ENCODE measurements around the gene TXNDC17.
"Not testable (repeated sequence)": the region's sequence is repeated elsewhere in the genome, so short reads cannot be mapped to it uniquely, and the experiment has no call there.

TXNDC17 gene

GRCh38 chr17:6640536-6641246 is at the start of gene TXNDC17, which contains the start of gene KIAA0753:
Gene TXNDC17, plus strand, starts transcription at chr17:6641060. Its CDS starts 23 bp downstream, at chr17:6641083.
Gene KIAA0753, minus strand, starts transcription at chr17:6640711. Its CDS starts 5,608 bp downstream, at chr17:6635103.
- Histone ChIP-seq H3K27me3 (ENCODE audit: low read depth) (no peaks in the 10 kb centered on the region), H3K9me3 (no peaks in the 10 kb centered on the region), H3K4me3 (peak within 1 kb of the TSS; percentile 77), H3K36me3 (replicated peaks) (peaks cover 27% of the 10 kb centered on the region), H3K4me1 (peaks cover 14% of the 10 kb centered on the region)
- peak; percentile 83 to 95 for DNase-seq (ENCODE audit: low spot score in 2 of 2)
- in situ Hi-C loops (cut with MboI; ENCODE audit: low sequenced_read_pairs) = no loop called here

GRCh38 chr17:6591599-6592158 is 49.2 kb upstream of the TXNDC17 start:
- H3K4me3 ChIP-seq = no peak overlapping the region
- in situ Hi-C loops (cut with MboI; ENCODE audit: low sequenced_read_pairs) = no loop called here

DNA sequence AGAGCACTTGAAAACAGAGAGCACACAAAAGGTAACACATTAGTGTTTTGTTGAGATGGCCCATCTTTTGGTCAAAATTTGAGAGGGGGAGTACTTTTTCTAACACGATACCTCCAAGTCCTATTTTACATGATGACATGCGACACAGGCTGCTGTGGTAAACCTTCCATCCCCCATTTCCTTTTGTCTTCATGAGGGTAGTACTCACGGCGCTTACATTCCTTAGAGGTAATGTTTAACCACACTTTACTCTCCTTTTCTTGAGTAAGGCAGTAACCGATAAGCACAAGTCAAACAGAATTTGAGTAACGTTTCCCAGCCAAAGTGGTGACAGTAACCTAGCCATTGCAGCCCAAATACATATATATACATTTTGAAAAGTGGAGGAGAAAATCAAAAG is 48.7 kb upstream of the TXNDC17 start:
- in situ Hi-C loops (cut with MboI; ENCODE audit: low sequenced_read_pairs) = no loop called here
- peaks cover 64% of the 10 kb centered on the region for H3K36me3 ChIP-seq (replicated peaks)
- no peak for DNase-seq (ENCODE audit: low spot score in 2 of 2)
- H3K9me3 ChIP-seq = no peaks in the 10 kb centered on the region
- no peak overlapping the region for H3K4me3 ChIP-seq
- no peaks in the 10 kb centered on the region for H3K4me1 ChIP-seq
- H3K27me3 ChIP-seq (ENCODE audit: low read depth) = no peaks in the 10 kb centered on the region

More at GRCh38 chr17:6591599-6592158, 49.2 kb upstream of the TXNDC17 start:
- no peaks in the 10 kb centered on the region for H3K9me3 ChIP-seq
- no peaks in the 10 kb centered on the region for H3K27me3 ChIP-seq (ENCODE audit: low read depth)
- no peaks in the 10 kb centered on the region for H3K4me1 ChIP-seq
- no peak for DNase-seq (ENCODE audit: low spot score in 2 of 2)
- H3K36me3 ChIP-seq (replicated peaks) = peaks cover 63% of the 10 kb centered on the region

DNA sequence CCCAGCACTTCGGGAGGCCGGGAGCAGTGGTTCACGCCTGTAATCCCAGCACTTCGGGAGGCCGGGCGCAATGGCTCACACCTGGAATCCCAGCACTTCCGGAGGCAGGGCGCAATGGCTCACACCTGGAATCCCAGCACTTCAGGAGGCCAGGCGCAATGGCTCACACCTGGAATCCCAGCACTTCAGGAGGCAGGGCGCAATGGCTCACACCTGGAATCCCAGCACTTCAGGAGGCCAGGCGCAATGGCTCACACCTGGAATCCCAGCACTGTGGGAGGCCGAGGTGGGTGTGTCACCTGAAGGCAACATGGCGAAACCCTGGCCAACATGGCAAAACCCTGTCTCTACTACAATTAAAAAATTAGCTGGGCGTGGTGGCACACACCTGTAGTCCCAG is 47.5 kb upstream of the TXNDC17 start:
- peaks cover 65% of the 10 kb centered on the region for H3K36me3 ChIP-seq (replicated peaks)
- DNase-seq (ENCODE audit: low spot score in 2 of 2); H3K4me3 ChIP-seq; H3K4me1 ChIP-seq; H3K9me3 ChIP-seq; in situ Hi-C loops (cut with MboI; ENCODE audit: low sequenced_read_pairs); H3K27me3 ChIP-seq (ENCODE audit: low read depth): not testable (repeated sequence)

DNA sequence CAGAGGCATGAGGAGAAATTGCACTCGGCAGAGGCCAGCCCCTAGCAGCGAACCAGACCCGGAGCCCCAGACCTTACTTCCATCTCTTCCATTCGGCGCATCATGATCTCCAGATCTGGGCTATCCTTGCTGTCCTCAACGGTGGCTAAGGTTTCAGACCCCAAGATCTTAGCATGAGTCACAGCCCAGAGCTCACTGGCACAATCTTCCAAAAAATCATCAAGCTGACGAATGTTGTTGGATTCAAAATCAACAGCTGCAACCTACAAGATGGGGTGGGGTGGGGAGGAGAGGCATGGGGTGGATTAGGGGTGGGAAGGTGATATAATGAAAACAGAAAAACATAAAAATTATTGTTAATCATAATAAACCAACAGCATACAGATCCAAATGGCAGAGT is 44.8 kb upstream of the TXNDC17 start:
- Histone ChIP-seq H3K4me1 (no peaks in the 10 kb centered on the region), H3K36me3 (replicated peaks) (peaks cover 62% of the 10 kb centered on the region)

GRCh38 chr17:6596511-6596910 is 44.3 kb upstream of the TXNDC17 start:
- Histone ChIP-seq H3K4me1 (no peaks in the 10 kb centered on the region), H3K36me3 (replicated peaks) (peaks cover 61% of the 10 kb centered on the region), H3K9me3 (no peaks in the 10 kb centered on the region), H3K27me3 (ENCODE audit: low read depth) (no peaks in the 10 kb centered on the region), H3K4me3 (no peak overlapping the region)
- in situ Hi-C loops (cut with MboI; ENCODE audit: low sequenced_read_pairs) = no loop called here
- no peak for DNase-seq (ENCODE audit: low spot score in 2 of 2)

More for the DNA sequence above, 44.8 kb upstream of the TXNDC17 start:
- H3K27me3 ChIP-seq (ENCODE audit: low read depth) = no peaks in the 10 kb centered on the region
- in situ Hi-C loops (cut with MboI; ENCODE audit: low sequenced_read_pairs) = no loop called here
- H3K9me3 ChIP-seq = no peaks in the 10 kb centered on the region
- H3K4me3 ChIP-seq = no peak overlapping the region
- DNase-seq (ENCODE audit: low spot score in 2 of 2) = no peak

DNA sequence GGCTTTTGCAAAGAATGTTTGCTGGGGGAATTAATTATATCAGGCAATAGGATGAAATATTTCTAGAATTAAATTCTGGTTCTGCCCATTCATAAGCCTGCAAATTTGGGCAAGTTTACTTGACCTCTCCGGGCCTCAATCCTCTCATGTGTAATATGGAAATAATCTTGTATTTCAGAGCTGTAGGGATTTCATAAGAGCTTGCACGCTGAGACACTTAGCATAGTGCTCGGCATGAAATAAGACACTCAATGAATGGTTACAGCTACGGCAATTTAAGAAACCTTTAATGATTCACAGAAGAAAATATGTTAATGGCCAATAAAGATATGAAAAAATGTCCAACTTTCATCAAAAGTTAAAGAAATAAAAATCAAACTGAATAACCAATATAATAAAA is 43.9 kb upstream of the TXNDC17 start:
- Histone ChIP-seq H3K9me3 (no peaks in the 10 kb centered on the region), H3K4me3 (no peak overlapping the region), H3K27me3 (ENCODE audit: low read depth) (no peaks in the 10 kb centered on the region), H3K4me1 (no peaks in the 10 kb centered on the region), H3K36me3 (replicated peaks) (peaks cover 59% of the 10 kb centered on the region)
- DNase-seq (ENCODE audit: low spot score in 2 of 2) = no peak
- in situ Hi-C loops (cut with MboI; ENCODE audit: low sequenced_read_pairs) = no loop called here

GRCh38 chr17:6597727-6598126 is 43.1 kb upstream of the TXNDC17 start:
- no peak for DNase-seq (ENCODE audit: low spot score in 2 of 2)
- H3K4me3 ChIP-seq = no peak overlapping the region
- H3K36me3 ChIP-seq (replicated peaks) = peaks cover 61% of the 10 kb centered on the region
- in situ Hi-C loops (cut with MboI; ENCODE audit: low sequenced_read_pairs) = no loop called here
- H3K9me3 ChIP-seq = no peaks in the 10 kb centered on the region
- no peaks in the 10 kb centered on the region for H3K4me1 ChIP-seq
- H3K27me3 ChIP-seq (ENCODE audit: low read depth) = no peaks in the 10 kb centered on the region

DNA sequence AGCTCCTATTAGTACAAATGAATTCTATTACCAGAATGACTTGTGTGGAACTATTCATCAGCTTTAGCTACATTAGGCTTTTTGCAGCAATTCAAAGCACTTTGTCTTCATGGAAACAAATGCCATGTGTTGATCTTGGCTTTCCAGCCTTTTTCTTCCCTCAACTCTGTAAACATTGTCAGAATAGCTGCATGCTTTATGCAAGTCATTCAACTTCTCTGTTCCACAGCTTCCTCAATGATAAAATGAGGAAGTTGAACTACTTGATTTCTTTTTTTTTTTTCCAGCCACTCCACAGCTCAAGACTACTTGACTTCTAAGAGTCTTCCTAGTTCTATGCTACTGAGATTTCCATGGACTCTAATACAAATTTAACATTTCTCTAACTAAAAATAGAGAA is 41.5 kb upstream of the TXNDC17 start:
- peaks cover 55% of the 10 kb centered on the region for H3K36me3 ChIP-seq (replicated peaks)
- in situ Hi-C loops (cut with MboI; ENCODE audit: low sequenced_read_pairs) = no loop called here
- no peaks in the 10 kb centered on the region for H3K4me1 ChIP-seq
- H3K4me3 ChIP-seq = no peak overlapping the region
- no peaks in the 10 kb centered on the region for H3K9me3 ChIP-seq
- no peaks in the 10 kb centered on the region for H3K27me3 ChIP-seq (ENCODE audit: low read depth)
- no peak for DNase-seq (ENCODE audit: low spot score in 2 of 2)

- Histone ChIP-seq H3K27me3 (ENCODE audit: low read depth) (no peaks in the 10 kb centered on the region), H3K9me3 (no peaks in the 10 kb centered on the region), H3K4me1 (no peaks in the 10 kb centered on the region), H3K36me3 (replicated peaks) (peaks cover 50% of the 10 kb centered on the region), H3K4me3 (no peak overlapping the region)
- no peak for DNase-seq (ENCODE audit: low spot score in 2 of 2)
- in situ Hi-C loops (cut with MboI; ENCODE audit: low sequenced_read_pairs) = no loop called here
Observed at GRCh38 chr17:6602141-6602540, 38.7 kb upstream of the TXNDC17 start.

DNA sequence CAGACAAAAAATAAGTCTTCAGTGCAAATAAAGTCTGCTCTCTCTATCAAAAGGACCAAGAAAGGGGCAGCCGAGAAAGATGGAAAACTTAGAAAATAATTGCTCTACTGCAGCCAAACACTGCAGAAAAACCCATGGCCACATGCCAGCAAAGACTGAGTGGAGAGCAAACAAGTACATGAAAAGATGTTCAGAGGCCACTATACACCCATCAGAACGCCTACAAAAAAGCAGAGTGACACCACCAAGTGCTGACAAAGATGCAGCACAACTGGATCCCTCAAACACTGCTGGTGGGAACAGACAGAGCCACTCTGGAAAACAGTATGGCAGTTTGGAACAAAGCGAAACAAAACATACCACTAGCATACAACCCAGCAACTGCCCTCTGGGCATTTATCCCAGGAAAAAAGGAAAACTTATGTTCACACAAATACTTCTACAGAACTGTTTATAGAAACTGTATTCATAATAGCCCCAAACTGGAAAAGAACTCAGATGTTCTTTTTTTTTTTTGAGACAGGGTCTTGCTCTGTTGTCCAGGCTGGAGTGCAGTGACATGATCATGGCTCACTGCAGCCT is 37.0 kb upstream of the TXNDC17 start:
- DNase-seq (ENCODE audit: low spot score in 2 of 2) = no peak
- Histone ChIP-seq H3K4me1 (no peaks in the 10 kb centered on the region), H3K9me3 (no peaks in the 10 kb centered on the region), H3K4me3 (no peak overlapping the region), H3K36me3 (replicated peaks) (peaks cover 48% of the 10 kb centered on the region), H3K27me3 (ENCODE audit: low read depth) (no peaks in the 10 kb centered on the region)
- in situ Hi-C loops (cut with MboI; ENCODE audit: low sequenced_read_pairs) = no loop called here

- peaks cover 55% of the 10 kb centered on the region for H3K36me3 ChIP-seq (replicated peaks)
- in situ Hi-C loops (cut with MboI; ENCODE audit: low sequenced_read_pairs) = no loop called here
- H3K4me3 ChIP-seq = no peak overlapping the region
- no peaks in the 10 kb centered on the region for H3K27me3 ChIP-seq (ENCODE audit: low read depth)
- DNase-seq (ENCODE audit: low spot score in 2 of 2) = no peak
- no peaks in the 10 kb centered on the region for H3K9me3 ChIP-seq
- no peaks in the 10 kb centered on the region for H3K4me1 ChIP-seq
Observed at GRCh38 chr17:6605142-6605541, 35.7 kb upstream of the TXNDC17 start.

DNA sequence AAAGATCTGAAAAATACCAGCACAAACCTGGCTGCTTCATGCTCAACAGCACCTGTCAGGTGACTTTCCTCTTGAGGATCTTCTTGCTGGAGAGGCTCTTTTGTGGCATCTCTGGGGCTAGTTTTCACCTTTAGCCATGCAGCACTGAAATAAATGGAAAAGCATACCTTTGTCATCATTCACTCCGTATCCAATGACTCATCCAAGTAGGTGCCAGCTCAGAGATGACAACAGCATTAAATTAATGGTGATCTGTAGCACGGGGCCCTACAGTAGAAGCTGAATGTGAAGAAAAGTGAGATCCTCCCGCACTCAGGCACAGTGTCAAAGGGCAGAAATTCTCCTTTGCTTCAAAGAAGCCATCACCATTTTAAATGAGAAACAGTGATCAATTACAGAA is 32.5 kb upstream of the TXNDC17 start:
- in situ Hi-C loops (cut with MboI; ENCODE audit: low sequenced_read_pairs) = no loop called here
- Histone ChIP-seq H3K4me3 (no peak overlapping the region), H3K4me1 (no peaks in the 10 kb centered on the region), H3K9me3 (no peaks in the 10 kb centered on the region), H3K36me3 (replicated peaks) (peaks cover 52% of the 10 kb centered on the region), H3K27me3 (ENCODE audit: low read depth) (no peaks in the 10 kb centered on the region)
- DNase-seq (ENCODE audit: low spot score in 2 of 2) = no peak

- no peak for DNase-seq (ENCODE audit: low spot score in 2 of 2)
- in situ Hi-C loops (cut with MboI; ENCODE audit: low sequenced_read_pairs) = no loop called here
- H3K4me1 ChIP-seq = no peaks in the 10 kb centered on the region
- H3K4me3 ChIP-seq = no peak overlapping the region
- H3K27me3 ChIP-seq (ENCODE audit: low read depth) = no peaks in the 10 kb centered on the region
- peaks cover 53% of the 10 kb centered on the region for H3K36me3 ChIP-seq (replicated peaks)
- H3K9me3 ChIP-seq = no peaks in the 10 kb centered on the region
Observed at GRCh38 chr17:6610011-6610410, 30.8 kb upstream of the TXNDC17 start.

Data from HAP-1 (cell line).